LHCN-M2 (cell line): ENCODE results near the gene CSKMT. TPM values are rescaled to one million over a fixed set of nuclear protein-coding genes. Genes with fewer than 3 reads are reported as not detected.
"Not testable (repeated sequence)": the region's sequence is repeated elsewhere in the genome, so short reads cannot be mapped to it uniquely, and the experiment has no call there.

Experiments
- DNase-seq: peaks from one replicate; pipeline ENCODE4 v3.0.0-alpha.2; 2012; ENCODE audit warnings: low read depth
- polyA plus RNA-seq: library from polyadenylated mRNA; unstranded; fragments of >200 nt; gene quantifications from one replicate; pipeline ENCODE4 v1.2.1, GENCODE V29; 2012; ENCODE audit warnings: missing spikeins
- total RNA-seq: library from RNA; depleted of rRNA; stranded (reverse); fragments of >200 nt; gene quantifications from 2 replicates; pipeline ENCODE4 v1.2.3, GENCODE V29; 2014; rRNA removed

CSKMT gene, protein sequence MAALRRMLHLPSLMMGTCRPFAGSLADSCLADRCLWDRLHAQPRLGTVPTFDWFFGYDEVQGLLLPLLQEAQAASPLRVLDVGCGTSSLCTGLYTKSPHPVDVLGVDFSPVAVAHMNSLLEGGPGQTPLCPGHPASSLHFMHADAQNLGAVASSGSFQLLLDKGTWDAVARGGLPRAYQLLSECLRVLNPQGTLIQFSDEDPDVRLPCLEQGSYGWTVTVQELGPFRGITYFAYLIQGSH
- 3.2 and 8.7 TPM in 2 replicates for total RNA-seq
- polyA plus RNA-seq, result 8.5 TPM

DNA sequence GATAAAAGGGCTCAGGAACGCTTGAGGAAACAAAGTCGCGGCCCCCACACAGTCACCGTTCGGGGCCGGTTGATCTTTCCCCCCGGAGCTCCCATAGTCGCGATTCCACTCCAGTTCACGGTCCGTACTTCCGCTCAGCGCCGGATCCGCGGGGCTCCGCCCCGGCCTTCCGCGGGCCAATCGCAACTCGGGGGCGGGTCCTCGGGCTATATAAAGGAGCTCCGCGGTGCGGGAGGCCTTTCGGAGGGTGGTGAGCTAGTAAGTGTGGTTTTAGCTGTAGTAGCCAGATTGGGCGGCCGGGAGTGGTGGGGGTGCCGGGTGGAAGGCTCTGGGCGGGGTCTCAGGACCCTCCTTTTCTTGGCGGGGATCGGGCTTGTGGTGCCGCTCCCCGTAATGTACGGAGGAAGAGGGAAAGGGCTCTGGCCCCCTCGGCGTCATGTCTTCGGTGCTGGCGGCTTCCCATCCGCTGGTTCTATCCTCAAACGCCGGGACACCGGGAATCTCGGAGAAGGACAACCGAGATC, at the start of gene CSKMT, which contains the start of gene C11orf98:
Gene CSKMT, plus strand, starts transcription at position 238 of the 524 bp plus-strand sequence. CDS start 568 bp downstream, outside the sequence.
Gene C11orf98, minus strand, starts transcription at position 136 of the 524 bp plus-strand sequence. Its CDS starts 41 bp downstream, at position 95.
- DNase-seq, result peak; percentile 92

DNA sequence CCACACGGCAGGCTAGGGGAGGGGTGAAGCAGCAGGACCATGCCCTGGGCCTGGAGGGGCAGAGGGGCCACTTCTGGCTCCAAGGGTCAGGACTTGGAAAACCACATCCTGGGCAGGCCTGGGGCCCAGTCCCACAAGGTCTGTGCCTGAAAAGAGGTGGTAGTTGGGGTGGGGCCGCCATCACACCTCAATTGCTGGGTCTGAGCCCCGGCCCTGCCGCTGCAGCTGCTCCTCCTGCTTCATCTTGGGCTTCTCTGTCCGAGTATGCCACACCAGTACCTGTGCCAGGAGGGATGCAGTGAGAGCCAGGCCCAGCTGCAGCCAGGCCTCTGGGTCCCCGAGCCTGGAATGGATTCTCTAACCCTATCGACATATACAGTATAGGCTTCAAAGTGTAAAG, 49.6 kb upstream of the CSKMT start:
- DNase-seq, result no peak

DNA sequence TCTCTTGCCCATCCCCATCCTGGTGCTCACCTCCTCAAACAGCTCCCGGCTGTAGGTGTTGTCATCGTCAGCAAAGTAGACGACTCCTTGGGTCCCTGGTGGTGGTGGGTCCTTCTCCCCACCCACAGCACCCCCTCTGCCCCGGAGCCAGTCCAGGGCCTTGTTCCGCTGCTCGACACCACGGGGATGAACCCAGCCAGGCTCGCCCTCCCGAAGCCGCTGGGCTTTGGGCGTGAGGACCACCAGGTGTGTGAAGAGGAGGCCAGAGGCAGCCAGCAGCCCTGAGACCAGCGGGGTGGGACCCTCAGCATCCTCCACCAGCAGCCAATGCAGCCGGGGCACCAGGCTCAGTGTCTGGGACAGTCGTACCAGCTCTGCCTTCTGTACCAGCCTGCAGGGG, 48.2 kb upstream of the CSKMT start:
- DNase-seq, result not testable (repeated sequence)

DNA sequence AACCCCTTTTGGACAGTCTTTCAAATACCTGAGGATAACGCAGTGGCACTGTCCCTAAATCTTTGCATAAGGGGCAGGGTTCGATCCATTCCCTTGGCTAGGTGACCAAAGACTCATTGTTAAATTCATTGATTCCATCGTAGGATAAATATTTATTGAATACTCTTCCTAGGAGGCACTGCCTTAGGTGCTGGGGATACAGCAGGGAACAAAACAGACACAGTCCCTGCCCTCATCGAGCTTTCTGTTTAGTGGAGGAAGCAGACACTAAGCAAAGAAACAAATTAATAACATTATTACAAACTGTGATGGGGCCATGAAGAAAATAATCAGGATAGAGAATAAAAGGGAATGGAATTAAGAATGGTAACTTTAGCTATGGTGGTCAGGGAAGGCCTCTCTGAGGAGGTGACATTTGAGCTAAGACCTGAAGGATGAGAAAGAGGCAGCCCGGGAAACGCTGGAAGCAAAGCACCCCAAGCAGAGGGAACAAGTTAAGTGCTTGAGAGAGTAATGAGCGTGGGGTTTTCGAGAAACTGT, 44.0 kb upstream of the CSKMT start:
- no peak for DNase-seq

DNA sequence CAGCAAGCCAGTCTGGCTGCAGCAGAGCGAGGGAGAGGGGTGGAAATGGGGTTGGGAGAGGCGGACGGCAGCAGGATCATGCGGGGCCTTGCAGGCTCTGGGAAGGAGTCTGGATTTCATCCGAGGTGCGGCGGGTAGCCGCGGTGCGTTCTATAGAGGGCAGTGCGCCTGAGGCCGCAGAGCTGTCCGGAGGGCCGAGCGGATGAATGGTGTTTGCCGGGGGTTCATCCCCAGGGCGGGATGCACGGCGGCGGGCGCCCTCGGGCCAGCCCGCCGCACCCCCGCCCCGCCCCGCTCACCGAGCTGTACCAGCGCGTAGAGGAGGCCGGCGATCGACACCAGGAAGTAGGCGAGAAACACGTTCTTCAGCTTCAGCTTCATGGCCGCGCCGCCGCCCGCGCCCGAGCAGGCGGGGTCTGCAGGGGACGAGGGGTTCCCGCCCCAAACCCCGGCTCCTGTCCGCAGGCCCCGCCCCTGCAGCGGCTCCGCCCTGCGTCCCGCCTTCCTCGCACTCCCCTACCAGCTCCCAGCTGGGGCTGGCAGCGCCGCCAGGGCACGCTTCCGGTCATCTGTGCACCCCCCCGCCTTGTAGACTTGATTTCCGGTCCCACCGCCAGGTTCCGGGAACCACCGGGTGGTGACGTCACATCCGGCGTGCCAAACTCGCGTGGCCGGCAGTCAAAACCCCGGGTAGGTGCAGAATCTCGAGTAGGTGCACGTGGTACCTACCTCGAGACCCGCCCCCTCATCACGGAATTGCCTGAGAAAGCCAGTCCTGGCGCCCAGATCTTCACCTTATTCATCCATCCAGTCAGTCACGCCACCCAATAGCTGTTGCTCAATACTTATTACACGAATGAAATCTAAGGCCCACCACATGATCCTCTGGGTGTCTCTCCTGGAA, 43.3 kb upstream of the CSKMT start, which contains the start of gene B3GAT3:
Gene B3GAT3, minus strand, starts transcription at position 420 of the 904 bp plus-strand sequence. Its CDS starts 39 bp downstream, at position 381.
- DNase-seq, result peak; percentile 97

DNA sequence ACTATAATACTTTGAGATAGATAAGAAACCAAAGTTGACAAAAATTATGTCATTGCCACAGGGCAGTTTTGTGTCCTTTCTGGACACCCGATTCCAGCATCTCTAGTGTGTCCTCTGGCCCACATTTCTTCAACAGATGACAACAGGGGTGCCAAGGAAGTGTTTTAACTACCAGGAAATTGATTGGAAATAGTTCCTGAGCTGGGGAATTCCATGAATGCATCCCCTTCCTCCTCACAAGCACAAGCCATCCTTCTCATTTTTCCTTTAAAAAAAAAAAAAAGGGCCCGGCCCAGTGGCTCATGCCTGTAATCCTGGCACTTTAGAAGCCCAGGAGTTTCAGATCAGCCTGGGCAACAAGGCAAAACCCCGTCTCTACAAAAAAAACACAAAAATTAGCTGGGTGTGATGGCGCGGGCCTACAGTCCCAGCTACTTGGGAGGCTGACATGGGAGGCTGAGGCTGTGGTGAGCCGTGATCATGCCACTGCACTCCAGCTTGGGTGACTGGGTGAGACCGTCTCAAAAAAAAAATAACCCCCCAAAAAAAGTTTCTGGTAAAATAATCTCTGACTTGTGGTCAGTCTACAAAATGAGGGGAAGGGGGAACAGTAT, 42.5 kb upstream of the CSKMT start:
- no peak for DNase-seq

DNA sequence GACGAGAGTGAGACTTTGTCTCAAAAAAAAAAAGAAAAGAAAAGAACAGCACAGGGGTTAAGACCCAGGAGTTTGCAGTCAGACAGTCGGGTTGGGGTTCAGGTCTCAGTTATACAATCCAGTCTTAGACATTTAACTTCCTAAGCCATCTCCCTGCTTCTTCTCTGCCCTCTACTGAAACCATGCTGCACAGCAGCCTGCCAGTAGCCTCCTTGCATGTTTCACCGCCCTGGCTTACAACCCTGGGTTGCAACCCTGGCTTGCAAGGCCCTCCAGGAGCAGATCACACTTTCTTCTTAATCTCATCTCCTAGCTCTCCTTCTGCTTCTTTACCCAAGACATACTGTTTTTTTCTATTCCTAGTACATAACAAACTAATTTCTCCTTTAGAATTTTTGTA, 37.4 kb upstream of the CSKMT start:
- no peak for DNase-seq

DNA sequence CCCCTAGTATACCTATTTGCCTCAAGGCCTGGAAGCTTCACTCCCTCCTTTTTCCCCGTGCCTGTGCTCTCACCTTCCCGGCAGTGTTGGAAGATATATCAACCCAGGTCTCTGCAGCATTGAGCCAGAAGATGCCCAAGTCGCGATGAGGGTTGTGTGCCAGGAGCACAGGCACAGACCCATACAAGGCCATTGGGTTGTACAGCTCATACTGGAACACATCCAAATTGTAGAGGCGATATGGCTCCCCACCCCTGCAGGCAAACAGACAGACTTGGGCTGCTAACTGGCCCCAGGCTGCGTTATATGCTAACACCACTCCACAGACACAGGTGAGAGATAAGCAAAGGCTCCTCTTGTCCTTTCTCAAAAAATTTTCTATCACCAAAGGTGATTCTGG, 32.6 kb upstream of the CSKMT start:
- no peak for DNase-seq

DNA sequence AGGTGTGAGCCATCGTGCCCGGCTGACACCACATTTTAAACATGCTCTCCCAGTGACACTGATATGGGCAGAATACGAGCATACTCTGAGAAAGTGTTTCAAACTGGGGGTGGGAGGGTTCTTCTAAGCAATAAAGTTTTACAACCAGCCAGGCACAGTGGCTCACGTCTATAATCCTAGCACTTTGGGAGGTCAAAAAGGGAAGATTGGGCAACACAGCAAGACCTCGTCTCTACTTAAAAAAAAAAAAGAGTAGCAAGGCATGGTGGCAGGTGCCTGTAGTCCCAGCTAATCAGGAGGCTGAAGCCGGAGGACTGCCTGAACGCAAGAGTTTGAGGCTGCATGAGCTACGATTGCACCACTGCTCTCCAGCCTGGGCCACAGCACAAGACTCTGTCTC, 20.9 kb upstream of the CSKMT start:
- DNase-seq, result no peak

DNA sequence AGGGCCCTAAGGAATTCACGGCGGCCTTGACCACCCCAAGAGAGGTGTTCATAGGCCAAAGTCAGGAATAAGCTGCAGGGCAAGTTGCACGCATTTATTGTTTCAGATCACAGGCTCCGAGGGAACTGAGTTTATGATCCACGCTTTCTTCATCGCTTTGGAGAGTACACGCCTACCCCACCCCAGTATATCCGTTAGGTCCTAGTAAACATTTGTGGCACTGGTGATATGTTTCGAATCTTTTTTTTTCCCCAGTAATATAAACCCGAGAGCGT, 19.5 kb upstream of the CSKMT start:
- DNase-seq, result no peak

DNA sequence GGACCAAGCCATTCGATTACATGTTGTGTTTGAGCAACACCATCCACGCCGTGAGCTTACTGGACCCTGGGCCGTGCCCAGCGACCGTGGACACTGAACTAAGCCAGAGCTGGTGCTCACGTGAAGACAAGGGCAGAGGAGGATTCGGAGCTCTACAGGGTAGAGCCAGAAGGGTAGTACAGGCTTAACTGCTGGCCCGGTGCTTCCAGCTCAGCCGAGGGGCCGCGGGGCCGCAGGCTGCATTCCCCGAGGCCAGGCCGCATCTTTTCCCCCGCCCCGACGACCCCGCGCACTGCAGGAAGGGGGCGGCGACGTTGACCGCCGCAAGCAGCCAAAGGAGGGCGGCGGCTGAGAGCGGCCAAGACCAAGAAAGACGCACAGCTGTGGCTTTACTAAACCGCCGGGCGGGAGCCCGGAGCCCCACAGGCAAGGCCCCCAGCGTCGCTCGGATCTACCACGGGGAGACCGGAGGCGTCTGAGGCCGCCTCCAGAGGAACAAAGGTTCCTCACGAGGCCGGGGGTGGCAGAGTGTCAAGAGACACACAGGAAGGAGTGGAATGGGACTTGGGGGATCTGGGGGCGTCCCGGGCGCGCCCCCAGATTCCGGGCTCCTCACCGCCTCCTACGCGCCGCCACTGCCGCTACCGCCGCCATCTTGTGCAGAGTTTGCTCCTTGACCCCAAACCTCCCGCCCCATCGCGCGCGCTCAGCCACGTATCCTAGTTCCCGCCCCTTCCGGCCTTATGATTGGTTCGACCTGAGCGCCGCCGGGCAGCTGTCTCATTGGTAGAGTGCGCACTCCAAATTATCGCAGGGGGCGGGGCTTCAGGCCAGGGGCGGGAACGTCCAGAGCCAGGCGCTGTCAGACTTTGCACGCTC, 18.9 kb upstream of the CSKMT start, which contains the start of gene GANAB:
Gene GANAB, minus strand, starts transcription at position 668 of the 879 bp plus-strand sequence. Its CDS starts 14 bp downstream, at position 654.
- DNase-seq, result peak; percentile 97

DNA sequence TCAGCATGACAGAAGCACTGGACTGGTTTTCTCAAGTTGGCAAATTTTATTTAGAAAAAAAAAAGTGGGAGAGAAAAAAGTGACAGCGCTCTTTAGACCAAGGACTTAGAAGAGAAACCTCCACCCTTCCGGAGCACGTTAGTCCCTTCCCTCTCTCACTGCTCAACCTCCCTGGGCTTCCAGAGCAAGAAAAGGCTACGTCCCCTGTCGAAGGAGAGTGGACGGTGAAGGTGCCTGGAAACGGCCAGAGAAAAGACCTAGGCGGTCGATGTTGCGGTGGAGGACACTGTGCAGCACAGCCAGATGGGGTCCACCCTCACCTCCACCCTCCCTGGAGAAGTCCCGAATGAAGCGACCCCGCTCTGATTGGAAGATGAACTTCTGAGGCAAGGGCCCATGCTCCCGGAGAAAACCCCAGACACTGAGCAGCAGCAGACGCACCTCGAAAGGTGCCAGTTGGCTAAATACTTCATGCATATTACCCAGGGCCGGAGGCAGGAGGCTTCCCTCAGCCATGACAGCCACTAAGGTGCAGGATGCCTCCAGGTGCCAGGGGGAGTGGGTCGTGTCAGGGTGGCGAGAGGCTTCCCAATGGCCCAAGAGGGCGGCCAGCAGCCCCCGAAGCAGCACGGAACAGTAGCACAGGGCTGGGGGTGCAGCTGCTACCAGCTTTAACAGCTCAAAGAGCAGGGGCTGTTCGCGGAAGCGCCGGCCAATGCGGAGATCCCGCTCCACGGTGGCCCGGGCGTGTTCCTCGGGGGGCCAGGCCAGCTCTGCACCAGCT, 18.1 kb upstream of the CSKMT start:
- no peak for DNase-seq

DNA sequence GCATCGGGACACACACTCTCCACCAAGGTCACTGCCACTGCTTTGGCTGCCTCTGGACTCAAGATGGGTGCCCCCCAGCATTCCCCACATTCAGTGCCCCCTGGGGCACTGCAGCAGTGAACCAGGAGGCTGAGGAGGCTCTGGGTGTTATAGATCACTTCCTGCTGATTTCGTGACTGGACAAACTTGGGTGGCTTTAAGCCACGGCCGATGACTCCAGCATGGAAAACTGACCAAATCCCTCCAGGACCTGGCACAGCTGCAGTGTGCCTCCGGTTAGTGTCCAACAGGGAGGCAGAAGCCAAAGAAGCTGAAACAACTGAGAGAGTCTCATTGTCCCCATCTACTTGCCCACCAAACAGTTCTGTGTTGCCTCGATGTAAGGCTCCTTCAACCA, 17.5 kb upstream of the CSKMT start:
- DNase-seq, result no peak

DNA sequence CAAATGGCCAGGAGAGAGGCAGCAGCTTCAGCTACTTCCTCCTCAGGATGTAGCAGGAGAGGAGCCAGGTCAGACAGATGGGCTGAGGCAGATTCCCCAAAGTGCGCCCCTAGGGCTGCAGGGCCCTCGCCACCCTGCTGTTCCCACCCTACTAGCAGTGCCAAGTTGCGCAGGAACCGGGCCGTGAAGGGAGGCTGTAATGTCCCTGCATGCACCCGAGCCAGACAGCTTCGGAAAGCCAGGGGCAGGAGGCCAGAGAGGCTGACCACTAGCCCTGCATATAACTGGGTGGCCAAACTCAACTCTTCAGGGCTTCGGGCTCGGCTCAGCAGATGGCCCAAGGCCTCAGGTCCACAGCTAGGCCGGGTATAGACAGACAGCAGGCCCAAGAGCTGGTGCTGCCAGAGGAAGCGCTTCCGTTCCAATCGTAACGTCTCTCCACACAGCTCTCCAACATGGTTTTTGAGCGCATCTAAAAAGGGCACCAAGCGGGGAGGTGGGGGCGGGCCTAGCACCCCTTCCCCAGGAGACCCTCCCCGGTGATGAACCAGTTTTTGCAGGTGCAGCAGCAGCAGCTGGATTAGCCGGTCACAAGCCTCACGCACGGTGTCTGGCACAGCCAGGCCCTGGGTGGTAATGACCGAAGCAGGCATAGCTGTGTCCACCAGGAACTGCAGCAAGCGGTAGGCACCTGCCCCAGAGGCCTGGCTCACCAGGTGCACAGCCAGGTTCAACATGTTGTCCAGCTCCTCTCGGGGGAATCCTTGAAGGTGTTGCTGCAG, 16.7 kb upstream of the CSKMT start:
- no peak for DNase-seq

DNA sequence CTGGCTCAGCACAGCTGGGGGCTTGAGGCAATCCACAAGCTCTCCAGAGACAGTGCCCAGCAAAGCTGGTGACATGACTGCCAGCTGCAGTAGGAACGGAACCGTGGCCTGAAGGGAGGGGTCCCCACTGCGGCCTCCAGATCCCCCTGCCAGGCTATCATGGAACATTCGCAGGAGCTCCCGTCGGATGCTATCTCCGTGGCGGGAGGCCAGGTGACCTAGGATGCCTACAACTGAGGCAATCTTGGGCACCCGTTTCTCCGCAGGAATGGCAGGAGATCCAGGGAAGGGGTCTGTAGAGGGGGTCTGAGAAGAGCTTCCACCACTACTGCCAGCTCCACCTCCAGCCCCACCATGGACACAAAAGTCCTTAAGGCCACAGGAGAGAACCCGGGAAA, 16.1 kb upstream of the CSKMT start:
- no peak for DNase-seq

DNA sequence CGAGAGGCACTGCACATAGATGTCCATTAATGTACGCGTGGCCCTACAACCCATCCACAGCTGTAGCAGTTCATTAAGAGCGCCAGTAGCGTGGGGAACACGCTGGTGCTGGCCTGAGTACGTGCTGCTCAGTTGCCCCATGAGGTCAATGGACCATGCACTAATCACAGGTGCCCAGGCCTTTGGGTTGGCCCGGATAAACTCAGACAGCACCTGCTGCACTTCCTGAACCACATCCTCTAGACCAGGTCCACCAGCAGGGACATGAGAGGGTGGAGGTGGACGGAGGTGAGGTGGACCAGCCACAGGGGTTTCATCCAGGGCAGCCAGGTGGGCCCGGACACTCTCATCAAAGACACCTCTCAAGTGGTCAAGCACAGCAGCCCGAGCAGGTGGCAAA, 15.6 kb upstream of the CSKMT start:
- DNase-seq, result no peak

DNA sequence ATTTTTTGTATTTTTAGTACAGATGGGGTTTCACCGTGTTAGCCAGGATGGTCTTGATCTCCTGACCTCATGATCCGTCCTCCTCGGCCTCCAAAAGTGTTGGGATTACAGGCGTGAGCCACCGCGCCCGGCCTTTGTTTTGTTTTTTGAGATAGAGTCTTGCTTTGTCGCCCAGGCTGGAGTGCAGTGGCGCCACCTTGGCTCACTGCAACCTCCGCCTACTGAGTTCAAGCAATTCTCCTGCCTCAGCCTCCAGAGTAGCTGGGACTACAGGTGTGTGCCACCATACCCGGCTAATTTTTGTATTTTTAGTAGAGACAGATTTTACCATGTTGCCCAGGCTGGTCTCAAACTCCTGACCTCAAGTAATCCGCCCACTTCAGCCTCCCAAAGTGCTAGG, 14.8 kb upstream of the CSKMT start:
- DNase-seq, result not testable (repeated sequence)

DNA sequence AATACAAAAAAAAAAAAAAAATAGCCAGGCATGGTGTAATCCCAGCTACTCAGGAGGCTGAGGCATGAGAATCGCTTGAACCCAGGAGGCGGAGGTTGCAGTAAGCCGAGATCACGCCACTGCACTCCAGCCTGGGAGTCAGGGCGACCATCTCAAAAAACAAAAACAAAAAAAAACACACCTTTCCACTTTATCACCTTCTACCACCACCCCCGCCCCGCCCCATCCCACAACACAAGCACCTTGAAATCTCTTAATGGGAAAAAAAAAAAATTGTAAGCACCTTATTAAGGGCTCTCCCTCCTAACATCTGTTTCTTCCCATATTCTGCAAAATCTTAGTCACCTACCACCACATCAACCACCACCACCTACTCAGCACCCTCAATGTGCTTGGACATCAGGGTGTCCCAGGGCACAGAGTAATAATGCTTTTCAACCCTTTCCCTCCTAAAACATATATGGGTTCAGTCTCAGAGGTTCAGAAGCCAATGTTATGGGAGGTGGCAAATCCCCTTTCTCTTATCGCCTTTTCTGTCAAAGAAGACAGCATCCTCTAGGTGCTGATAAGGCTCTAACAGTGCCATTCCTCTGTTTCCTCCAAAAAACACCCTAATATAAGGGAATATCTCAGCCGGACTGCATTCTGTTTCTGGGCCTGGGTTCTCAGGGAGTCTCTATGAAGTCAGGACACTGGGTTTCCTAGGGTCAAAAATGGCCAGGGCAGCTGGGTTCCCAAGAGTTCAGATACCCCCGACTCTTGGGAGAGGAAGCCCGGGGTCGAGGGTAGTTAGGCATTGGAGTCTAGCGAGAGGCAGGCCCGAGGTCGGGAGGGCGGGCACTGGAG, 12.7 kb upstream of the CSKMT start:
- DNase-seq, result no peak
